HEK293T (cell line): ENCODE results near the gene CDK7.

Experiments
- ARNT ChIP-seq: fragments of 450-650 bp; IDR thresholded peaks from 2 replicates; pipeline ENCODE4 v1.6.1; 2017; ENCODE audit warnings: mild to moderate bottlenecking
- BHLHE40 ChIP-seq: fragments of 450-650 bp; IDR thresholded peaks from 2 replicates; pipeline ENCODE4 v1.6.1; 2016; ENCODE audit warnings: mild to moderate bottlenecking, moderate library complexity, borderline replicate concordance
- ELF4 ChIP-seq: fragments of 450-650 bp; IDR thresholded peaks from 2 replicates; pipeline ENCODE4 v1.6.1; 2017; ENCODE audit warnings: antibody characterized with exemption
- FOXA1 ChIP-seq: fragments of 450-650 bp; IDR thresholded peaks from 2 replicates; pipeline ENCODE4 v1.6.1; 2016; ENCODE audit warnings: mild to moderate bottlenecking
- FOXK2 ChIP-seq: fragments of 450-650 bp; IDR thresholded peaks from 2 replicates; pipeline ENCODE4 v1.6.1; 2016; ENCODE audit warnings: mild to moderate bottlenecking
- FOXM1 ChIP-seq: fragments of 450-650 bp; IDR thresholded peaks from 2 replicates; pipeline ENCODE4 v1.6.1; 2017; ENCODE audit warnings: mild to moderate bottlenecking, borderline replicate concordance
- HDGF ChIP-seq: fragments of 450-650 bp; IDR thresholded peaks from 2 replicates; pipeline ENCODE4 v1.6.1; 2017; ENCODE audit warnings: antibody characterized with exemption, borderline replicate concordance
- LEF1 ChIP-seq: fragments of 450-650 bp; IDR thresholded peaks from 2 replicates; pipeline ENCODE4 v1.6.1; 2017; ENCODE audit warnings: mild to moderate bottlenecking, borderline replicate concordance
- NFRKB ChIP-seq: fragments of 450-650 bp; IDR thresholded peaks from 2 replicates; pipeline ENCODE4 v1.6.1; 2016; ENCODE audit warnings: mild to moderate bottlenecking, moderate library complexity
- PKNOX1 ChIP-seq: fragments of 450-650 bp; IDR thresholded peaks from 2 replicates; pipeline ENCODE4 v1.6.1; 2016
- SP1 ChIP-seq: fragments of 450-650 bp; IDR thresholded peaks from 2 replicates; pipeline ENCODE4 v1.6.1; 2017
- TARDBP ChIP-seq: fragments of 450-650 bp; IDR thresholded peaks from 2 replicates; pipeline ENCODE4 v1.6.1; 2016

GRCh38 chr5:69288069-69288468, 53.4 kb downstream of the CDK7 start:
- TF ChIP-seq PKNOX1 (no peak), TARDBP (no peak), ARNT (no peak), SP1 (no peak), ELF4 (no peak), FOXA1 (no peak), FOXM1 (no peak), FOXK2 (no peak), LEF1 (no peak), NFRKB (no peak), HDGF (no peak), BHLHE40 (no peak)
